Activated CD4-positive, alpha-beta T cell treated with anti-CD3 and anti-CD28 coated beads, Interleukin-2, amount 50 U/mL, for 4 hours (primary cell): Measurements from ENCODE around the gene UNKL.

ENCODE experiments used
- DNase-seq, 2 experiments: peaks; one replicate each; pipeline ENCODE4 v3.0.0-alpha.2; 2020

UNKL gene

GRCh38 chr16:1430759-1431496 lies 16.4 kb upstream of the UNKL start, which contains the start of gene PERCC1:
TSS of gene PERCC1 (plus strand) at chr16:1431078. CDS start at chr16:1432594, 1,516 bp downstream.
- no peak for DNase-seq

- DNase-seq: no peak
Measured at GRCh38 chr16:1430214-1430758, 15.8 kb upstream of the UNKL start.

- no peak for DNase-seq
Measured at GRCh38 chr16:1429631-1430030, 15.1 kb upstream of the UNKL start.

GRCh38 chr16:1429012-1429411 lies 14.5 kb upstream of the UNKL start:
- no peak for DNase-seq

GRCh38 chr16:1428511-1428910 lies 14.0 kb upstream of the UNKL start:
- peak; percentile 18 to 28 for DNase-seq

- no peak for DNase-seq
Measured at GRCh38 chr16:1427473-1428461, 13.3 kb upstream of the UNKL start.

- no peak for DNase-seq
Measured at GRCh38 chr16:1426734-1427471, 12.4 kb upstream of the UNKL start.

- no peak for DNase-seq
Measured at GRCh38 chr16:1425616-1426370, 11.3 kb upstream of the UNKL start.

GRCh38 chr16:1424028-1424427 lies 9.5 kb upstream of the UNKL start:
- no peak for DNase-seq

GRCh38 chr16:1422076-1422475 lies 7.6 kb upstream of the UNKL start:
- DNase-seq: no peak

- no peak for DNase-seq
Measured at GRCh38 chr16:1420111-1420539, 5.6 kb upstream of the UNKL start.

GRCh38 chr16:1416521-1416941 lies 2.0 kb upstream of the UNKL start:
- no peak for DNase-seq

- peak; percentile 46 to 49 for DNase-seq
Measured at GRCh38 chr16:1413684-1414531, 596 bp downstream of the UNKL start.

GRCh38 chr16:1412847-1413246 lies 1.7 kb downstream of the UNKL start:
- DNase-seq: no peak

GRCh38 chr16:1408171-1408837 lies 6.2 kb downstream of the UNKL start:
- DNase-seq: peak; percentile 94 to 95

- DNase-seq: no peak
Measured at GRCh38 chr16:1407753-1408152, 6.8 kb downstream of the UNKL start.

GRCh38 chr16:1403733-1404132 lies 10.8 kb downstream of the UNKL start:
- no peak for DNase-seq

- no peak for DNase-seq
Measured at GRCh38 chr16:1403036-1403435, 11.5 kb downstream of the UNKL start.

- DNase-seq: no peak
Measured at GRCh38 chr16:1401758-1402154, 12.7 kb downstream of the UNKL start.

- DNase-seq: no peak
Measured at GRCh38 chr16:1401061-1401757, 13.3 kb downstream of the UNKL start.
